ENCODE measurements around the gene WFDC8.
"Not testable (repeated sequence)": the region's sequence is repeated elsewhere in the genome, so short reads cannot be mapped to it uniquely, and the experiment has no call there.

DNA sequence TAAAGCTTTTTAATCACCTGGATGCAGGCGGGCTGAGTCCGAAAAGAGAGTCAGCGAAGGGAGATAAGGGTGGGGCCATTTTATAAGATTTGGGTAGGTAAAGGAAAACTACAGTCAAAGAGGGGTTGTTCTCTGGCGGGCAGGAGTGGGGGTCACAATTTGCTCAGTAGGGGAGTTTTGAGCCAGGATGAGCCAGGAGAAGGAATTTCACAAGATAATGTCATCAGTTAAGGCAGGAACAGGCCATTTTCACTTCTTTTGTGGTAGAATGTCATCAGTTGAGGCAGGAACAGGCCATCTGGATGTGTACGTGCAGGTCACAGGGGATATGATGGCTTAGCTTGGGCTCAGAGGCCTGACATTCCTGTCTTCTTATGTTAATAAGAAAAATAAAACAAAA is 5.2 kb upstream of the WFDC8 start:
- TF ChIP-seq, protein P1, sequence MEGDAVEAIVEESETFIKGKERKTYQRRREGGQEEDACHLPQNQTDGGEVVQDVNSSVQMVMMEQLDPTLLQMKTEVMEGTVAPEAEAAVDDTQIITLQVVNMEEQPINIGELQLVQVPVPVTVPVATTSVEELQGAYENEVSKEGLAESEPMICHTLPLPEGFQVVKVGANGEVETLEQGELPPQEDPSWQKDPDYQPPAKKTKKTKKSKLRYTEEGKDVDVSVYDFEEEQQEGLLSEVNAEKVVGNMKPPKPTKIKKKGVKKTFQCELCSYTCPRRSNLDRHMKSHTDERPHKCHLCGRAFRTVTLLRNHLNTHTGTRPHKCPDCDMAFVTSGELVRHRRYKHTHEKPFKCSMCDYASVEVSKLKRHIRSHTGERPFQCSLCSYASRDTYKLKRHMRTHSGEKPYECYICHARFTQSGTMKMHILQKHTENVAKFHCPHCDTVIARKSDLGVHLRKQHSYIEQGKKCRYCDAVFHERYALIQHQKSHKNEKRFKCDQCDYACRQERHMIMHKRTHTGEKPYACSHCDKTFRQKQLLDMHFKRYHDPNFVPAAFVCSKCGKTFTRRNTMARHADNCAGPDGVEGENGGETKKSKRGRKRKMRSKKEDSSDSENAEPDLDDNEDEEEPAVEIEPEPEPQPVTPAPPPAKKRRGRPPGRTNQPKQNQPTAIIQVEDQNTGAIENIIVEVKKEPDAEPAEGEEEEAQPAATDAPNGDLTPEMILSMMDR (IDR thresholded peaks at IDR 0.05): not testable (repeated sequence)
- TF ChIP-seq YY1 (IDR thresholded peaks at IDR 0.05; ENCODE audit: low read depth); RAD21 (IDR thresholded peaks at IDR 0.05; ENCODE audit: low read length); CHD2 (IDR thresholded peaks at IDR 0.05; ENCODE audit: low read length, partially characterized antibody): not testable (repeated sequence)

Data from SK-N-SH (cell line).